Mammary epithelial cell (primary cell): ENCODE data around the gene SRM.

Source experiments
- CTCF ChIP-seq, 2 donors: IDR thresholded peaks in 1 of 2; conservative IDR thresholded peaks in 1 of 2; 2 replicates each; pipeline ENCODE4 v1.5.1; 2011 to 2012; ENCODE audit warnings: inconsistent platforms in 2 of 2, low read length in 2 of 2, mild to moderate bottlenecking in 2 of 2, control low read depth in 1 of 2, low read depth in 1 of 2; ENCODE audit not compliant: insufficient read depth in 1 of 2; ENCODE audit errors: extremely low read depth in 1 of 2
- EZH2 ChIP-seq: IDR thresholded peaks from 2 replicates; pipeline ENCODE4 v1.6.1; 2012; ENCODE audit warnings: low read length, inconsistent platforms, borderline replicate concordance

- TF ChIP-seq CTCF (conservative IDR thresholded peaks at IDR 0.05 in 1 of 2, IDR thresholded peaks at IDR 0.05 in 1 of 2; ENCODE audit: extremely low read depth in 1 of 2, insufficient read depth in 1 of 2, low read depth in 1 of 2, low read length in 2 of 2) (no peak), EZH2 (no peak)
Measured at GRCh38 chr1:11067716-11068599, 8.1 kb upstream of the SRM start.
